Stimulated activated CD8-positive, alpha-beta memory T cell treated with anti-CD3 and anti-CD28 coated beads, Interleukin-4, amount 100 ng/mL, for 1 hour (primary cell): Measurements from ENCODE around the gene DMRT1.

Source experiments
- DNase-seq, 2 donors: peaks; one replicate each; pipeline ENCODE4 v3.0.0-alpha.2; 2020; ENCODE audit warnings: low read depth in 2 of 2, low spot score in 1 of 2

Gene DMRT1

DNA sequence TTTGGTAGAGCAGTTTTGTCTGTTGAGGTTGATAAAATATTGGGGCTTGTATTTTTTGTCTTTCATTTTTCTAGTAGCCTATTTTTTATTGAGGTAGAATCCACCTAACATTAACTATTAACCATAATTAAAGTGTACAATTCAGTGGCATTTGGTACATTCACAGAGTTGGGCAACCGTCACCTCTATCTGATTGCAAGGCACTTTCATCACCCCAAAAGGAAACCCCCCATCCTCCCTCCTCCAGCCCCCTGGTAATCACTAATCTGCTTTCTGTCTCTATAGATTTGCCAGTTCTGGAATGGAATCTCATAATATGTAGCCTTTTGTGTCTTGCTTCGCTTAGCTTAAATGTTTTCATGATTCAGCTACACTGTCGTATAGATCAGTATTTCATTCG, 79.4 kb downstream of the DMRT1 start:
- no peak for DNase-seq

DNA sequence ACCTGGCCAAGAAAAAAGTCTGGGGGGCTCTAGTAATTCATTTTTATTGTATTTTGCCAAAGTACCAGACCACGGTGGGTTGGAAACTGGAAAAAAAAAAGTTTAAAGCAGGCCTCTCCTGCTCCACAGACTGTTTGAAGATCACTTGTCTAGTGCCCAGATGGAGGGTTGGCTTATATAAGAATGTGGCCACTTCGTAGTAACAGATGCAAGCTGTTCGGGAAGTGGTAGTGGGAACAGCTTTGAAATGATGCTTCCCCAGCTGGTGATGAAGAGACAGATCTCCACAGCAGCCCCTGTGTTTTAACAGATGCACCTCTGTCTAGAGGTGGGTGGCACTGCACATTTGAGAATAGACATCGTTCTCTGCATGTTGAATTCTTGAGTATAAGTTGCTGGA, 80.7 kb downstream of the DMRT1 start:
- no peak for DNase-seq

DNA sequence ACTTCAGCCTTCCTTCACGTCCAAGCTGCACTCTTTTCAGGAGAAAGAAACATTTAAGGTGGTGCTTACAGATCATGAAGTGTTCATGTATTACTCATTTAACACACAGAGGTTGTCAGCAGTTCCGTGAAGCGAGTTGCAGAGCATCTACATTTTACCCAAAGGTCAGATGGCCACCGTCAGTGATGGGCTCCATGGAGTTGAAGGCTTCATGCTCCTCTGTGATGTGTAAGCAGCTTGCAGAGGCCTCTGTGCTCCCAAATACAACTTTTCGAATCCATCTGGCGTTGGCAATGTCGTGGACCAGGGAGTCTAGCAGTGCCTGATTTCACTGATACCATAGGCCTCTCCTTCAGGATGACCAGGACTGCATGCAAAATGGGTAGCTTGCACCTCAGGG, 81.2 kb downstream of the DMRT1 start:
- DNase-seq: no peak

DNA sequence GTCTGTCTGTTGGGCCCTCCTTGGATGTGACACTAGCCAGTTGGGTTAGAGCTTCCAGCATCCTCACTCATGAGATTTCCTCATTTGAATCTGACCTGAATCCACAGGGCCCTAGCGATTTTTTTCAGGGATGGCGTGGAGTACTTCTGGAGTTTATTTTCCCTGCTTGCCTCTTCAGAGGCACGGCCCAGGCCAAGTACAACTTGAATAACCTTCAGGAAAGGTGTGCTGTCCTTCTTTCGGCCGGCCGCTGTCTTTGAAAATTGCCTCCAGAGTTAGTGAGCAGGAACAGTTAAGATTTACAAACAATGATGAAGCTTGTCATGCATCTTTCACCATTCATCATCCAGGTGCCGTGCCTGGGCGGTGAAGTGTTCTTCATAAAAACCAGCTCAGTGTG, 85.5 kb downstream of the DMRT1 start:
- no peak for DNase-seq

DNA sequence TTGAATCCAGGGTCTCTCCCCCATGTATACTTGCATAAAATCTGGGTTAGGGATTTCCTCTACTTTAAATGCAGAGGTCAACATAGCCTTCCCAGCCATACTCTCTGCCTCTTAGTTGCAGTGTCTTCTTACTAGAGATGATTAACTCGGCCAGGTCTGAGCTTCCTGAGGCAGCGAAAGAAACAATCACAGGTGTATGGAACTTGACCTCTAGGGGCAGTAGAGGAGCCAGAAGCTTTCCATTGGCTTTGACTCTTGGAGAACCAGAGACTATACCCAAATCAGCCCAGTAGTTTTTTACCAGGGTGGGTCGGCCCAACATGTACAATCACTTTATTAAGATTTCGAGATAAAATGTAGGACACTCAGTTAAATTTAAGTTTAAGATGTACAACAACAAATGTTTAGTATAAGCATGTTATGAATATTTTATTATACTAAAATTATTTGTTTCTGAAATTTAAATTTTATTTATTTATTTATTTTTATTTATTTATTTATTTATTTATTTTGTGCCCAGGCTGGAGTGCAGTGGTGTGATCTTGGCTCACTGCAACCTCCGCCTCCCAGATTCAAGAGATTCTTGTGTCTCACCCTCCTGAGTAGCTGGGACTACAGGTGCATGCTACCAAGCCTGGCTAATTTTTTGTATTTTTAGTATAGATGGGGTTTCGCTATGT, 87.0 kb downstream of the DMRT1 start:
- no peak for DNase-seq

DNA sequence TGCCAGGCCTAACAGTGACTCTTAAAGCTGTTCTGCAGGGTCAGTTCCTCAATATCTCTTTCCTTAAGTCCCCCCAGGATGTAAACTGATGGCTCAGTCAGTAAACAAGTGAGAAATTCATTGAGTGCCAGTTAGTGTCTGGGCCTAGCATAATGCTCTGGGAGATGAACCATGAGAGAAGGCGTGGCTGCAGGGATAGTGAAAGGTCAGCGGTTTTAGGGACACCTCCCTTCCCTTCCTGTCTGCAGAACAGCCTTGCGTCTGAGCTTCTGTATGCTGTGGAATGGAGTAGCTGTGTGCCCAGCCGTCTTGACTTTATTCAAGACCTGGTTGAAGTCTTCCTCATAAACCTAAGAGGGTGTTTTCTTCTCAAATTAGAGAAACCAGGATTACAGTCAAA, 88.2 kb downstream of the DMRT1 start:
- no peak for DNase-seq

DNA sequence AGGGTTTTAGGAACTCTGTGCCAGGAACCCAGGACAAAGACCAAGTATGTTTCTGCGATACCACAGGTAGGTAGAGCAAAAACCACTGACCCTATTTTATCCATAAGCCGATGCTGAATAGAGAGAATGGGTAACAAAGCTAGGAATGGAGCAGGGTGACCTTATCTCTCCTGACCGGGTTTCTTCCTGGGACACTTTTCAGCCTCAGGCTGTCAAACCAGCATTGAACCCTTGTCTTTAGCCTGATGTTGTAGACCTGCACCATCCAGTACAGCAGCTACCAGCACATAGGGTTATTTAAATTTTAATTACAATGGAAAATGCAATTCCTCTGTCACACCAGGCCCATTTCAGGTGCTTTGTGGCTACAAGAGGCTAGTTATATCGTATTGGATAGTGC, 91.9 kb downstream of the DMRT1 start:
- no peak for DNase-seq

DNA sequence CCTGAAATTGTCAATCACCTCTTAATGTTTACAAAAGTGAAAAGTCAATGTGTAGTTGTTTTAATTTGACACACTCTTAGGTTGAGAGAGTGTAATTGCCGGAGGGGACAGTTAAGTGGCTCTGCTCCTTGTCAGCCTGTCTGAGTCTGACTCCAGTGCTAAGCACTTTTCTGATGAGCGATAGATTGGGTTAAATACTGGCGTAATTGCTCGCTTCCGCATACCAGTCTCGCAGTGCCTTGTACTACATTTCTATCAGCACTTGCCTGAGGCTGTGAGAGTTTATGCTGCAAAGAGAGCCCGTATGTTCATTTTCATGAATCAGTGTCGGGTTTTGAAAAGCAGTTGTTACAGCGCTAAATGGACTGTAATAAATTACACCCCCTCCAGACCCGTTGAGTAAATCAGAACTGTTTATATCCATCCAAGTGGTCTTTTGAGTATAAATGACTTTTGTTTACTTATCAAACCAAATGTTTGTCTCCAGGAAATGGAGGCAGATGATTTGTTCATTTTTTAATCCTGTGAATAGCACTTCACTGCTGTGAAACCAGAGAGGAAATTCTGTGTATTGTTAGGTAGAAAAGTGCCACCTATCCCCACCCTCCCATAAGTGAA, 94.0 kb downstream of the DMRT1 start:
- no peak for DNase-seq

DNA sequence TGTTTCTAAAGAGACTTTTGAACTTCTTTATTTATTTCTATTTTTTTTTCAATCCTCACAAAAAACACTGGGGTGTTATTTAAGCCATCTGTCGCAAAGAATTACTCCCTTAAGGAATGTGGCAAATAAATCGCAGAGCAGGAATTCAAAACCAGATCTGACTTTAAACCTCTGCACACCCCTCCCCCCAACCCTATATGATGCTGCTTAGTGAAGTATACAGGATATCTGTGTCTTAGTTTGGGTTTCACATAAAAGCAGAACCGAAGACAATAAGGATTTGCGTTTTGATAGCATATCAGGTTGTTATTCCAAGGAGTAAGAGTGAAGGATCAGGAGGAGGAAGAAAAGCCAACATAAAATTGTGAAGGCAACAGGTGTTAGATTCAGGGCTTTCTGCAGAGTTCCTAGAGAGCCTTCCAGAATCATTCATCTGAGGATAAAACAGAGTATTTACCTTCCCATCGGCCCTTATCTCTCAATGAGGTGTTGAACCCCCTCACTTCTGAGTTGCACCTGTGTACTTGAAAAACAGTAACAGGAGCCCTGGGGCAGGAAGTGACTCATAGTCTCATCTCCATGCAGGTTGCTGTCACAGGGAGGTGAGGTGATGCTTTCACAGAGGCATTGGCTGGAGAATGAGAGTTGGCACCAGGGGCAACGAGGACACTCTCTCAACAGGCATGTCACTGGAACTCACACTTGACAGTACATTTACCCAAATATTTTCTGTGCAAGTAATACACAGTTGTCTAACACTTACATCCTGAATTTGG, 101.5 kb downstream of the DMRT1 start:
- DNase-seq: no peak

DNA sequence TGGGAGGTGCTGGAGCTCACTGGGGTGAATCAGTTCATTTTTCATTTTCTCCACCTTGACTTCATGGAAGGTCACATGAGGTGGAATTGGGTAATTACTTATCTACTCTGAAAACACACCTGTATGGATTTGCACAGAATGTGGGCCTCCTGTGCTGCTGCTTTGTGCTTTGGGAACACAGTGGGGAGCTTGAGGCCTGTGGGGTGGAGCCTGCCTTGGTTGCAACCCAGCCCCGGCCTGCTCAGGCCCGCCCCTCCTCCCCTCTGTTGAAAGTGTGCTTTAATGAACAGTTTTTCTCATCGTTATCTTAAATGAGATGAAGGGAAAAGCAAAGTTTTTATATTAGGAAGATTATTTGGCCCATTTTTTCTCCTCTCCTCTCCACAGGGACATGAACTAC, 106.5 kb downstream of the DMRT1 start:
- no peak for DNase-seq

DNA sequence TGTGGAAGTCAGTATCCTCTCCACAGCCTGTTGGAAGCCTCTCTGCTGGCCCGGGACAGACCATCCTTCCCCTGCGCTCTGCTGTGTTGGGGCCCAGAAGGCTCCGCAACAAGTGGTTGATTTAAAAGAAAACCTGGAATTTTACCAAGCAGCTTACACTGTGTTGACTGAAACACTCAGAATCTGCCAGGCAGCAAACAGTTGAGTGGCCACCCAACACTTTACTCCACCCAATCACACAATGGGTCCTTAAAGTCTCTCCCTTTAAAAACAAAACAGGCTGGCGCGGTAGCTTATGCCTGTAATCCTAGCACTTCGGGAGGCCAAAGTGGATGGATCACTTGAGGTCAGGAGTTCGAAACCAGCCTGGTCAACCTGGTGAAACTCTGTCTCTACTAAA, 107.0 kb downstream of the DMRT1 start:
- DNase-seq: no peak

DNA sequence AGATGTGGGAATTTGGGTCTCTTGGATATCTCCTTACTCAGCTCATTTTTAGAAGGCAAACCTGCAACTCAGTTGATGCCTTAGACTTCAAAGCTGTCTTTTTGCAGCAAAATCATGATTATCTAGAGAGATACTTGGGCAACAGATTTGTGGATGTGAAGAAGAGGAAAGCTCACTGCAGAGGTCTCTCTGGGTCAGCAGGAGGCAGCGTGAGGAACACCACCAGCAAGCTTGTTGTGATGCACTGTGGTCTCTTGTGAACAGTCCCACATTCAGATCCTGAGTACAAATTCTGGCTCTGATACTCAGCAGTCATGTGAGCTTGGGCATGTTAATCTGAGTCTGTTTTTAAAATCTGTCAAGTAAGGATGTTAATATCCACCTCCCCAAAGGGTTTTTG, 108.6 kb downstream of the DMRT1 start:
- no peak for DNase-seq

DNA sequence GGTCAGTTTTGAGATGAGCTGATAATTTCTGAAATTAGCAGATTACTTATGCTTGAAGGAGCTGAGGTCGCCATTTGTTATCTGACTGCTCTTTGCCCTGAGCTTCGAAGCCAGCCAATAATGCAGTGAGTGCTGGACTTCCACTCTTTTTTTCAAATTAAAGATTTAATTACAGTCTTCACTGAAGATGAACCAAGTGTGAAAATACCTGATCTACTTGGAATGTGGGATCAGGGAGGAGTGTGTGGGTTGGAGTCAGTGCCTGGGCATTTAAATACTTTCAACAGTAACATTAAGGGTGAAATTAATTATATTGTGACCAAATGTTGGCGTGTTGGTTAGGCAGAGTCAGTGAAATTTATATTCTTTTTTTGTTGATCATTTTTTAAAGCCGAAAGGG, 111.0 kb downstream of the DMRT1 start:
- DNase-seq: no peak

DNA sequence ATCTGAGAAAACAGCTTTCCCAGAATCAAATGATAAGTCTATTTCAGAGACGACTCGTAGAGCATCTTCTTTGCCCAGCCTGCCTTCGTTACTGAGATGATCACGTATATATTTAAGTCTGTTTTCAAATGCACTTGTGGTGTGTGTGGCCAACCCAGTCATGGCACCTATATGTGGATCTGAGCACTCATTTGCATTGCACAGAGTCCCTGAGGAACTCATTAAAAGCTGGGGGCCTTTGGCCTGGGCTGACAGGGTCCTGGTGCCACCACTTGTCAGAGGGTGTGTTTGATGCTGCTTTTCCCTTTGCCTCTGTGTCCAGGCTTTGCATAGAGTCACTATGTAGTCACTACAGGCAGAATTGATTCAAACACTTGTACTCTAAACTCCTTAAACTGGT, 117.6 kb downstream of the DMRT1 start:
- no peak for DNase-seq

DNA sequence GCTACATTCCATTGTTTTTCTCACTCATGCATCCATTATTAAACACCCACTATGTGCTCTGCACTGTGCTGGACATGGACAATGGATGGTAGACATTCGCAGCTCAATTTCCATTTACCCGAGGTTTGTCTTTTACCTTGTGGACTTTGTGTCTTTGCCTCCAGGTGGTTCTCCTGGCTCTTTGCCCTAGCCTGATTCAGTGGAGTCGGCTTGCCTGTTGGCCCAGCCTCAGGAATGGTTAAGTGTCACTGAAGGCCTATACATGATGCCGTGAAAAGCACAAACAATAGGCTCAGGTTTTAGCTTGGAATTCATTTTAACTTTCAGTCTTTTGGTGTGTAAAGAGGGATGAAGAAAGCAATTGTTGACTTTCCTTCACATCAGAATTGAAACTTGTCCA, 118.4 kb downstream of the DMRT1 start:
- no peak for DNase-seq

DNA sequence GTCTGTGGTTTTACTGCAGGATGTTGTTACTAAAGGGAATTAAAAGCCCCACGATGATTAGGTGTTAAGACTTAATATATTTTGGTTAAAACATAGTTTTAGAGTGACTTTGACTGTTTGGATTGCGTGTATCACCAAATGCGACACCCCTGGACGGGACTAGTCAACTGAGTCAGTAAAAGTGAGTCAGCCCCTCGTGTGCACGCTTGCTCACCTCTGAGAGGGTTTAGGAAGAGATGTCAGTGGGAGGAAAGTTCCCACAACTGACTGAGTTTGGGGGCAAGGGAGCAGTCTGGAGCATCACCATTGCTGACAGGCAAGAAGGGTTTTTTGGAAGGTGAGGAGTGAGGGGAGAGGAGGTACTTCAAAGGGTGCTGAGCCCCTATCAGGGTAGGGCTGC, 120.5 kb downstream of the DMRT1 start:
- DNase-seq: no peak

DNA sequence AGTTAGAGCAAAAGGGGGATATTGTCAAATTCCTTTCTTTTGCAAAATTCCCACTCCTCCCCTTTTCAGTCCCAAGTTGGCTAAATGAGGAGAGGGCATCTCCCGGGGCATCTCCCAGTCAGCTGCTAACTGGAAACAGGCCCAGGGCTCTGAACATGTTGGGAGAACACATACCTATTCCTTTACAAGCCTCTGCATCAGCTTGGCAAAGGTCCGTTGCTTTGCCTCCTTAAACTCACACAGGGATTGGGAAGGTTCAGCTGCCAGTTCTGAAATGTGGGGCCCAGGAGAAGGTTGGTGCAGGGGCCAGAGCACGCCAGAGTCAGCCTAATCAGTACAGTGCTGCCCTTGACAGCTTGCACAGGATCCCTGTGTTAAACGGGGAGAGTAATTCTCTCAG, 124.0 kb downstream of the DMRT1 start:
- DNase-seq: no peak

DNA sequence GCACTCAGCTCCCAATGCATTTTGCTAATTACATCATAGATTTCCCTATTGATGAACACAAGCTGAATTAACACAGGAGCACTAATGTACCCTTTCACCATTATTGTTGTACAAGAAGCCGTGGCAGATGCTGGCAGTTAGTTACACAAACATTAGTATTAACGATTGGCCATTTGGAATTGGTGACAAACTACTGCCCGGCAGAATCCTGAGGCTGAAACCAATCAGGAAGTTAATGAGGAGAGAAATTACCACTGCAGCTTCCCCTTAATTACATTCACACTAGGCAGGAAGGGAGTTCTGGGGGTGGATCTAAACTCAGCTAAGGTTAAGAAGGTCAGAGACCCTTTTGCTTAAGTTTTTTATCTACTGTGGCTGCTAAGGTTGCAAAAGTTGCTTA, 125.4 kb downstream of the DMRT1 start:
- no peak for DNase-seq

DNA sequence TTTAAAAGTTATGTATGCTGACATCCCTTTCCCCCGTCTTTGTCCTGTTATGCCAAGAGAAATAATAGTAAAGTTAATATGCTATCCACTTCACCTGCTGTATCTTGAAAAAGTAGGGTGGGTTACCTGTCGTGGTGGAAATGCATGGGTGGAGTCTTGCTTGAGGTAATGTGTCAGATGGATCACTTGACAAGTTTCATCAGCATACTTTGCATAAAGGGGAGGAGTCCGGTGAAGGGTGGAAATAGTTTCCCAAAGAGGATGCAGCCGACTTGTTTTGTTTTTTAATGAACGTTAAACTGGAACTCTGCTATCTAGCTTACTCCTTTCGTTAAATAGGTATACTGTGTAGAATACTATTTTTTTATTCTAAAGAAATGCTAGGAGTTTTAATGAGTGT, 125.9 kb downstream of the DMRT1 start:
- DNase-seq: no peak

DNA sequence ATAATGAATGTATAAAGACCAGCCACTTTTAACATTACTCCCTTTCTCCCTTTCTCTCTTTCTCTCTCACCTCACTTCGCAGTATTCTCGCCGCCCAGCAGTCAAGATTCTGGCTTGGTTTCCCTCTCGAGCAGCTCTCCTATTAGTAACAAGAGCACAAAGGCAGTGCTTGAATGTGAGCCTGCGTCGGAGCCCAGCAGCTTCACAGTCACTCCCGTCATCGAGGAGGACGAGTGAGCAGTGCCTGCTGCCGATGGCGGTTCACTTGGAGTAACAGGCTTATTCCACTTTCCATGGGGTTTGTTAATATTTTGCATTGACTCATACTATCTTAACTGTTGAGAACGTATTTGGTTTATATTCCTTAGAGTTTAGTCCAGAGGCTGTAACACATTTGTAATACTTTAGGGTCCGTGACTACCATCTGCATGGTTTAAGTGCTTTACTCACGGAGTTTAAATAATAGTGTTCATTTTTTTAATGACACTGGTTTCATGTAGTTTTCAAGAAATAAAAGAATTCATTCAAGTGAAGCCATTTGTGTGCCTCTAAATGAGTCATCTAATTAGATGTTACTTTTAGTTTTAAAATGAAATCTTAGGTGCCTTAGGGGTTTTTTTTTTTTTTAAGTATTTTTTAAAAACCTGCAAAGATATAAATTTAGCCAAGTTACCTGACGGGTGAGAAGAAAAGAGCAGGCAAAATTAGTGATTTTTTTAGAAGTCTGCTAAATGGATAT, 126.6 kb downstream of the DMRT1 start:
- no peak for DNase-seq

DNA sequence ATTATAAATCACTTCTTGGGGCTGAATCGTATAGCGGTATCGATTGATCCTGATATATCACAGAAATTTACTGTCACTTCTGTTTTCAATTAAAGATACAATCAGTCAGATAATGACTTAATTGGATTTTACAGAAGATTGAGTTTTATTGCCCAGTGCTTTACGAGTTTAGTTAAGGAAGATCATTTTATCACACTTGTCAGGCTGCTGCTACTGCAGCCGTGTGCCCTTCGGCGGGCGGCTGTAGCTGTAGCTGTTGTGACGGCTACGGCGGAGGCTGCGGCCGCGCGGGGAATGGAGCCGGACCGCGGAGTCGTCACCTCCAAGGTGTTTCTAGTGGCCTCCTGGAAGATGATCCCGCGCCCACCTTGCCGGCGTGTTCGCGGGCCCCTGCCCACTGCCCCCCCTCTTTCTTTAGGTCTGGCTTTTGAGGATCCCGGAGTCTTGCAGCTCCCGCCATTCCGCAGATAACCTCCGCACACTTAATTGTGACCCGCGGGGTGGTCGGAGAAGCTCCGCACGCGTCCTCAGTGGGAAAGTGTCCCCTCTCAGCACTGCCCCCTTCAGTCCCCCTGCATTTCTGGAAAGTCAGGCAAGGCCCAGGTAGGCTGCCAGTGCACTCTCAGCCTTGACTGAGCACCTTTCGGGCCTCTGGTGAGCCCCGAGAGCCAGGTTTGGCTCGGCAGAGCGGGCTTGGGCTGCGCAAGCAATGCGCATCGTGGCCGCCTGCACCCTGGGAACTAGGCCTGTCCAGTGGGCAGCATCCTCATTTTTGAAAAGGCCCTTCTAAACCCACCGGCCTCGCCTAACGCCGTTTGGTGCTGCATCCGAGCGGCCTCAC, 128.0 kb downstream of the DMRT1 start:
- no peak for DNase-seq
